GM21526 (cell line): ENCODE data around the gene CPLX1.

Experiments used
- ATAC-seq: cut with Tn5 transposase; IDR thresholded peaks from one replicate; pipeline ENCODE4 v1.9.1; 2021; ENCODE audit warnings: moderate library complexity; ENCODE audit not compliant: unreplicated experiment, low FRiP score

The CPLX1 gene

GRCh38 chr4:834368-835147 lies 8.6 kb upstream of the CPLX1 start:
- ATAC-seq = no peak

DNA sequence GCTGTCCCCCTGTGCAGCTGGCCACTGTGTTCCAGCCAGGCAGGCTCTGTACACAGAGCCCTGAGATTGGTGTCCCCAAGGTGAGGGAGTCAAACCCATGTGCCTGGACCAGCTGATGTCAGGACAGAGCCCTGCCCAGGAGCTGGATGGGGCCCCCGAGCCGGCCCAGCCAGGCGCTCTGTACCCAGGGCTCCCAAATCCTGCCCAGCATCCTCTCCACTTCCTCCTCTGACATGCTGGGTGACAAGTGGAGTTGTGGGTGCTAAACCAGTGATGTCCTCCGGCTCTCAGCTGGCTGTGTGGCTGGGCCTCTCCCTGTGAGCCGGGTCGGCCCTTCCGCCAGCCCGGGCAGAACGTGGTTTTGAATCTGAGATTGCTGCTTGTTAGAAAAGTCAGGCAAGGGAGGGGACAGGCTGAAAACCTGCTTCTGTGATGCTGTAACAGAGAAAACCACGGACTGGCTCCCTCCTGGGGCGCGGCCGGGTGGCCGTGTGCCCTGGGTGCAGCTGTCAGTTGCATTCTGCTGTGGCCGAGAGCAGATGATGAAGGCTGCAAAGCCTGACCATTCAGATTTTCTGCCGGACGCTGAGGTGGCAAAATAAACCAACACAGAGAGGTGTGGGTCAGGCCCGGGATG lies 7.9 kb upstream of the CPLX1 start:
- no peak for ATAC-seq

GRCh38 chr4:833156-833555 lies 7.2 kb upstream of the CPLX1 start:
- no peak for ATAC-seq

DNA sequence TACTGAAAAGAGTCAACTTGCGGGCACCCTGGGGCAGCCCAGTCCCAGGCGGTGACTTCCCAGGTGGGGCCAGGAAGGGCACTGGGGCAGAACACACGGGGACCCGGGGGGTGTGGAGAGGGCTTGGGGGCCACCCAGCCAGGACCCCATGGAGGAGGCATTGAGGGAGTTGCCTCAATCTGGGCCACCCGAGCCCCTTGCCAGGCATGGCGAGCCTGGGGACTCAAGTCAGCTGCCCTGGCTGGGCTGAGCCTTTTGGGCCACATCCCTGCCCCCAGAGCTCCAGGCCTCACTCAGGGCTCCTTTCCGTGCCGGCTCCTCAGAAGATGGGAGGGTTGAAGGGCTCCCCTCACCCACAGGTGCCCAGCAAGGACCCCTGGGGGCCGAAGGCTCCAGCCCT lies 6.6 kb upstream of the CPLX1 start:
- ATAC-seq = no peak

- ATAC-seq = no peak
Measured at GRCh38 chr4:832108-832507, 6.2 kb upstream of the CPLX1 start.

GRCh38 chr4:831483-831805 lies 5.5 kb upstream of the CPLX1 start:
- ATAC-seq = no peak

GRCh38 chr4:830601-831482 lies 4.9 kb upstream of the CPLX1 start:
- no peak for ATAC-seq

DNA sequence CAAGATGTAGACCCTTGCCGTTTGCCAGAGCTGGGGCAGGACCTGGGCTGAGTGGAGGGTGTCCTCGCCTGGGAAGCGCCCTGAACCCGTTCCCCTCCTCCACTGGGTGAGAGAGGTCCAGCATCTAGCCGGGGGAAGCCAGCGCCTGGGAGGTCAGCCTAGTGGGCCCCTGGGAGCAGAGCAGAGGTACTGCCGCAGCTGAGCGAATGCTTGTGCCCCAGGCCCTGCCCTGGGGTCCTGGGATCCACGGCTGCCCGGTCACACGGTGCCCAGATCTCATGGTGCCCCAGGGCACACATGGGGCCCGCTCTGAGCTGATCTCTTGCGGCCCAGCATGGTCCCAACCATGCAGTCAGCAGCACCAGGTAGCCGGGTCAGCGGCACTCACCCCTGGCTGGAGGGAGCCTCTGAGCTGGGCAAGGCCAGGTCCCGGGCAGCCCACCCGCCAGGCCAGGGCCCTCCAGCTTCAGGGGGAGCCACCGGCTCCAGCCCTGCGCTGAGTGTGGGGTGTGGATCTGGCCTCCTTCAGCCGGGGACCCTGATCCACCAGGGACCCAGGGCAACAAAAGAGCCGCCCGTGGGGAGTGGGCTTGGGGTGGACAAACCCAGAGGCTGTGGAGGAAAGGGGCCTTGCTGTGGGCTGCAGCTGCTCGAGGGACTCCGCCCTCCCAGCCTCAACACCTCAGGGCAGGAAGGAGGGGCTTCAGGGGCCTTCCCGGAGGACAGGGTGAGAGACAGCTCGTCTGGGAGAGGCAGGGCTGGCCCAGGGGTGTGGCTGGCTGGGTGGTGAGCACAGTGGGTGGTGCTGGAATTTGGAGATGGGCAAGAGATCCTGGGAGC lies 4.1 kb upstream of the CPLX1 start:
- no peak for ATAC-seq

- no peak for ATAC-seq
Measured at GRCh38 chr4:829291-829690, 3.4 kb upstream of the CPLX1 start.

GRCh38 chr4:828641-829271 lies 2.8 kb upstream of the CPLX1 start:
- no peak for ATAC-seq

- no peak for ATAC-seq
Measured at GRCh38 chr4:827209-828081, 1.5 kb upstream of the CPLX1 start.

- ATAC-seq = no peak
Measured at GRCh38 chr4:826508-827208, 729 bp upstream of the CPLX1 start.

GRCh38 chr4:825063-825970 lies 612 bp downstream of the CPLX1 start:
- no peak for ATAC-seq

DNA sequence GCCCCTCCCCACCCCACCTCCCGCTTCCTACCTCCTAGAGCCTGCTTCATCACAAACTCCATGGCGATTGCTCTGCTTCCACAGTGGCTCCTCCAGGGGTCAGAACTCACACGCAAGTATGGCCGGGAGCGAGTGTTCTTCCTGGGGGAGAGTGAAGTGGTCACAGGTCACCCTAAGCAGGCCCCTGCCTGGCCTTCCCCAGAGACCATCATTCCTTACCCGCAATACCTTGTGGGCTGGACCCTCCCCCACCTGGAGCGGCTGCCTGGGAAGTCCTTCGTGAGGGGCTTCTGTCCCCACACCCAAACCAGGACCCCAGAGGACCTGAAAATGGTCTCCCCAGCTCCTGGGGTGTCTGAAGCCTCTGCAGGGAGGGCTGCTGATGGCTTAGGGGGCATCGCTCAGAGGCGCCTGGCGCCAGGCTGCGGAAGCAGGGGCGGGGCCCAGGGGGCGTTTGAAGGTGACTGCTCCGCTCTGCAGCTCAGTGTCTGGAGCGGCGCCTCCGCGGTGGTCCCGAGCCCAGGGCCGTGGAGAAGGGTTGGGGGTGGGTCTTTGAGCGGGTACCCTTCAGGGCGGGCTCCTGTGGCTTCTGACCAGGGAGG lies 1.4 kb downstream of the CPLX1 start:
- no peak for ATAC-seq

DNA sequence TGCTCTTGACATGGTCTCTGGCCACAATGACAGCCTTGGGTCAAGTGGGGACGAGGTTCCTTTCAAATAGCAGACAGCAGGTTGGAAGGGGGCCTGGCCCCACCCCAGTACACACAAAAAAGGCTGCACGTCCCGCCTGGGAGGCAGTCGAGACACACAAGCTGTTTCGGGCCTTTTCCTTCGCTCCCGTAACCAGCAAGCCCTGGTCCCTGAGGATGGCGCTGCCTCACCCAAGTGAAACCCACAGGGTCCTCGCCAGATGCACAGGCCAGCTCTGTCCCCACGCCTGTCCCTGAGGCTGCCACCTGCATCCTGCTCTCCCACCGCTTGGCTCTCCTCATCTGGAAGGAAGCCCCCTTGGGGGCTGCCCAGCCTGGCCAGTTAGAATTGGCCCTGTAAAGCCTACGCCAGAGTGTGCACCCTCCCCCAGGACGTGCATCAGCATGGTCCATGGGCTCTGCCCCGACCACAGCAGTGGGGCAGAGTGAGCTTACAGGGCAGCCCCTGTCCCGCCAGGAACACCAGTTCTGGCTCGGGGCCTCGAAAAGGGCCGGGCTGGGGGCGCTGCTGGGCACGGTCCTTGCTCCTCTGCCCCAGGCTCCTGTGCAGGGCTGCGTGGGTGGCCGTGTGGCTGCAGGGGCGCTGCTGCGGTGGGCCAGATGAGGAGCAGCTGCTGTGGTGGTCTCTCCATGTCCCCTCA lies 2.0 kb downstream of the CPLX1 start:
- ATAC-seq = no peak

- no peak for ATAC-seq
Measured at GRCh38 chr4:823176-823760, 2.7 kb downstream of the CPLX1 start.
